Thyroid gland (tissue), 4 donors: ENCODE results near the gene STARD6. TPM values are rescaled to one million over a fixed set of nuclear protein-coding genes. Genes with fewer than 3 reads are reported as not detected.

Source experiments
- DNase-seq, 2 donors: peaks; one replicate each; pipeline ENCODE4 v3.0.0-alpha.2; 2019
- H3K27ac ChIP-seq, 3 donors: fragments of 200-600 bp; sonication (generic); 1 replicate in 2 of 3; 2 replicates in 1 of 3; pipeline ENCODE4 v1.5.1; 2016 to 2019; ENCODE audit warnings: mild to moderate bottlenecking in 1 of 3, moderate library complexity in 1 of 3
- H3K27me3 ChIP-seq: fragments of 200-600 bp; sonication (generic); one replicate; pipeline ENCODE4 v1.5.1; 2019
- H3K36me3 ChIP-seq, 2 donors: fragments of 200-600 bp; sonication (generic); one replicate each; pipeline ENCODE4 v1.5.1; 2016 to 2019
- H3K4me1 ChIP-seq, 2 donors: fragments of 200-600 bp; sonication (generic); one replicate each; pipeline ENCODE4 v1.5.1; 2017 to 2019
- H3K4me3 ChIP-seq, 3 donors: fragments of 200-600 bp; sonication (generic); replicated peaks in 1 of 3; 1 replicate in 2 of 3; 2 replicates in 1 of 3; pipeline ENCODE4 v1.5.1; 2016; ENCODE audit warnings: mild to moderate bottlenecking in 1 of 3
- H3K9me3 ChIP-seq: fragments of 200-600 bp; sonication (generic); one replicate; pipeline ENCODE4 v1.5.1; 2017
- POLR2A ChIP-seq, 2 donors: fragments of 450-650 bp; IDR thresholded peaks; one replicate each; pipeline ENCODE4 v1.6.1; 2017; ENCODE audit warnings: antibody characterized with exemption in 2 of 2, mild to moderate bottlenecking in 2 of 2, moderate library complexity in 1 of 2
- WGBS, 2 donors: methylation state at CpG; one replicate each; pipeline ENCODE4 v1.1.5; 2017; 5-methylcytosine and 5-hydroxymethylcytosine counted together
- intact Hi-C: fragments of 100-400 bp; cut with DNase I; formaldehyde crosslinking; loops from one replicate; pipeline ENCODE4 v1.15.1; 2023
- total RNA-seq, 4 donors: library from RNA; depleted of rRNA; stranded (reverse); fragments of >200 nt; gene quantifications; one replicate each; pipeline ENCODE4 v1.2.3, GENCODE V29; 2016
- TF ChIP-seq, protein P1 (sequence below), 6 experiments: fragments of 200-600 bp in 3 of 6; fragments of 450-650 bp in 3 of 6; sonication (generic) in 3 of 6; IDR thresholded peaks; one replicate each; pipeline ENCODE4 v1.5.1; 2016 to 2019; ENCODE audit warnings: antibody characterized with exemption in 6 of 6, mild to moderate bottlenecking in 2 of 6, inconsistent platforms in 1 of 6, moderate library complexity in 1 of 6

The STARD6 gene
- total RNA-seq, 4 donors from 2014 or later, result not detected

DNA sequence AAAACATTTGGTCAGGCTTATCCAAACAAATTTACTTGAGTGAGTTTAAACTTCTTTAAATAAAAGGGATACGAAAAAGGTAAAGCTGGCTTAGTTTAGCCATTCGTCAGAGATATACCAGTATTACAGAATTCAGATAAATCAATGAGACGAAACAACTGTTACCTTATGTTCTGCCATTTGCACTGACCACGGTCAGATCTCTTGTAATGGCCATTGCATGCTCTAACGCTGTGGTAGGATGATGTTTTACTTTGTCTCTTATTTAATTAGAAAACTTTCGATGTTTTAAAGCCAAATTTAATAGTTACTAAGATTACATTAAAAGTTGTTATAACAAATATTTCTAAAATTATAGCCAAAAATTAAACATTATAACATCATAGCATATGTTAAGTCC, 1.6 kb upstream of the STARD6 start:
- peaks cover 7 to 10% of the 10 kb centered on the region in 2 donors for H3K4me1 ChIP-seq
- intact Hi-C loops, result no loop called here
- H3K4me3 ChIP-seq, result peak overlapping the region in 1 of 3 donors; percentile 71
- no peaks in the 10 kb centered on the region for H3K27me3 ChIP-seq
- H3K36me3 ChIP-seq, result no peaks in the 10 kb centered on the region
- TF ChIP-seq, protein P1, sequence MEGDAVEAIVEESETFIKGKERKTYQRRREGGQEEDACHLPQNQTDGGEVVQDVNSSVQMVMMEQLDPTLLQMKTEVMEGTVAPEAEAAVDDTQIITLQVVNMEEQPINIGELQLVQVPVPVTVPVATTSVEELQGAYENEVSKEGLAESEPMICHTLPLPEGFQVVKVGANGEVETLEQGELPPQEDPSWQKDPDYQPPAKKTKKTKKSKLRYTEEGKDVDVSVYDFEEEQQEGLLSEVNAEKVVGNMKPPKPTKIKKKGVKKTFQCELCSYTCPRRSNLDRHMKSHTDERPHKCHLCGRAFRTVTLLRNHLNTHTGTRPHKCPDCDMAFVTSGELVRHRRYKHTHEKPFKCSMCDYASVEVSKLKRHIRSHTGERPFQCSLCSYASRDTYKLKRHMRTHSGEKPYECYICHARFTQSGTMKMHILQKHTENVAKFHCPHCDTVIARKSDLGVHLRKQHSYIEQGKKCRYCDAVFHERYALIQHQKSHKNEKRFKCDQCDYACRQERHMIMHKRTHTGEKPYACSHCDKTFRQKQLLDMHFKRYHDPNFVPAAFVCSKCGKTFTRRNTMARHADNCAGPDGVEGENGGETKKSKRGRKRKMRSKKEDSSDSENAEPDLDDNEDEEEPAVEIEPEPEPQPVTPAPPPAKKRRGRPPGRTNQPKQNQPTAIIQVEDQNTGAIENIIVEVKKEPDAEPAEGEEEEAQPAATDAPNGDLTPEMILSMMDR (IDR thresholded peaks at IDR 0.05), result no peak
- TF ChIP-seq POLR2A (IDR thresholded peaks at IDR 0.05), result no peak
- DNase-seq, result no peak
- 64 to 74% methylated on average over 6 of the region's 6 CpGs for WGBS, 2 donors
- no peak overlapping the region for H3K27ac ChIP-seq
- H3K9me3 ChIP-seq, result no peaks in the 10 kb centered on the region

DNA sequence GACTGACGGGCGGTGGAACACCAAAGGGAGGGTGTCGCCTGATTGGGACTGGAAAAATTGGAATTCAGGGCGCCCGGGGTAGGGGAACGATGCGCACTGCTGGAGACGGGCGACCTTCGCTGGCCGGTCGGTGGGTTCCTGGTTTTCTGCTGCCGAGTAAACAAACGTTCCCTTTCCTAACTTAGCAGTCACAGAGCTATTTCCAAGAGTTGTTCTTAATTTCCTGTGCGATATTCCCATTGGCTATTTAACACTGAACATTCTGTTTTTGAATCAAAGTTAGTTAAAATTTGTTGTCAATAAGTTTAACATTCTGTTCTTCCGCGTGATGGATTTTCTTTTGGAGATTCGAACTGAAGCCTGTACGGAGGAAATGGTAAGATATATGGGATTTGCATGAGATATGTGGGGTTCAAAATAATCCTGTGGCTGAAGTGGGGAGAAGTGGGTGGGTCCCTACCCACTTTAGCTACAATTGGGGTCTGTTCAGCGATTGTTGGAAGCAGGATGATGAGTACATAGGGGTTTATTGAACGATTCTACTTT, 910 bp upstream of the STARD6 start:
- H3K27ac ChIP-seq, result peak overlapping the region in 1 of 3 donors; percentile 44
- peak overlapping the region; percentile 25 to 71 (median 66) for H3K4me3 ChIP-seq
- TF ChIP-seq, protein P1 (IDR thresholded peaks at IDR 0.05), result no peak
- no peak for TF ChIP-seq POLR2A (IDR thresholded peaks at IDR 0.05)
- H3K9me3 ChIP-seq, result no peaks in the 10 kb centered on the region
- 2 to 3% methylated on average over 21 of the region's 21 CpGs for WGBS, 2 donors
- no peaks in the 10 kb centered on the region for H3K27me3 ChIP-seq
- intact Hi-C loops, result no loop called here
- H3K36me3 ChIP-seq, result no peaks in the 10 kb centered on the region
- H3K4me1 ChIP-seq, result peaks cover 7 to 10% of the 10 kb centered on the region in 2 donors
- peak in 1 of 2 donors; percentile 5 for DNase-seq

DNA sequence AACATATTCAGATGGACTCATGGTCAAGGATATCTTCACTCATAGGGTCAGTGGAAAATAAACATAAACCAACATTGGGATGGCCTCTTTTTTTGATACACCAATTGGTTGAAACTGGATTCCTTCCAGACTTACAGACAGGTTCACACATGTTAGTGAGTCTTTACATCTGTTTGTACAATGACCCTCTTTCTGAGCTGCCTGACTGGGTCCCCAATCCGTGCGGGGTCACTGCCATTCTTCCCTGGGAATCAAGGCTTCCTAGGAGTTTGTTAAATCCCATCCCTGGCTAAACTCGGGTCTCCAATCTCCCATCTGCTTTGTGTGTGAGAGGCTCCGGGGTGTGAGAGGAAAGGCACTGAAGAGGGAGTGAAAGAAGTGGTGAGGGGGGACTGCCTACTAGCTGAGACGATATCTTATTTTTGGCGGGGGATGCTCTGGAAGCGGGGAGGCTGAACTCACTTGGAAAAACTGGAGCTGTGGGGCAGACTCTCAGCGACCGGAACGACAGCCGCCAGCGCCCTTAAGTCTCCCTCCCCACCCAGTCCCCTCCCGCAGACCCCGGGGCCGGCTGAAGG, 487 bp downstream of the STARD6 start:
- TF ChIP-seq, protein P1 (IDR thresholded peaks at IDR 0.05), result no peak
- TF ChIP-seq POLR2A (IDR thresholded peaks at IDR 0.05), result no peak

DNA sequence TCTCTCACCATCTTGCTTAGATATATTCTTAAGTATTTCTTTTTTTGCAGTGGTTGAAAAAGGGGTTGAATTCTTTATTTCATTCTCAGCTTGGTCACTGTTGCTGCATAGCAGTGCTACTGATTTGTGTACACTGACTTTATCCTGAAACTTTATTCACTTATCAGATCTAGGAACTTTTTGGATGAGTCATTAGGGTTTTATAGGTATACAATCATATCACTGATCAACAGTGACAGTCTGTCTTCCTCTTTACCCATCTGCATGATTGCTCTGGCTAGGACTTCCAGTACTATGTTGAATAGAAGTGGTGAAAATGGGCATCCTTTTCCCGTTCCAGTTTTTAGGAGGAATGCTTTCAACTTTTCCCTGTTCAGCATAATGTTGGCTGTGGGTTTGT, 6.5 kb downstream of the STARD6 start:
- no peaks in the 10 kb centered on the region for H3K4me1 ChIP-seq
- no peak for DNase-seq
- TF ChIP-seq, protein P1 (IDR thresholded peaks at IDR 0.05), result no peak
- no peak for TF ChIP-seq POLR2A (IDR thresholded peaks at IDR 0.05)
- H3K36me3 ChIP-seq, result no peaks in the 10 kb centered on the region
- 82 to 97% methylated on average over 1 of the region's 1 CpG for WGBS, 2 donors
- intact Hi-C loops, result no loop called here
- H3K27me3 ChIP-seq, result no peaks in the 10 kb centered on the region
- H3K27ac ChIP-seq, result no peak overlapping the region
- no peak overlapping the region for H3K4me3 ChIP-seq
- no peaks in the 10 kb centered on the region for H3K9me3 ChIP-seq

More for the DNA sequence above, 487 bp downstream of the STARD6 start:
- no peak for DNase-seq
- no peaks in the 10 kb centered on the region for H3K27me3 ChIP-seq
- H3K9me3 ChIP-seq, result no peaks in the 10 kb centered on the region
- WGBS, 2 donors, result 3 to 5% methylated on average over 15 of the region's 15 CpGs
- H3K36me3 ChIP-seq, result no peaks in the 10 kb centered on the region
- intact Hi-C loops, result no loop called here
- H3K4me1 ChIP-seq, result peaks cover 7 to 10% of the 10 kb centered on the region in 2 donors
- peak overlapping the region; percentile 51 to 71 (median 66) for H3K4me3 ChIP-seq
- peak overlapping the region in 1 of 3 donors; percentile 24 for H3K27ac ChIP-seq

DNA sequence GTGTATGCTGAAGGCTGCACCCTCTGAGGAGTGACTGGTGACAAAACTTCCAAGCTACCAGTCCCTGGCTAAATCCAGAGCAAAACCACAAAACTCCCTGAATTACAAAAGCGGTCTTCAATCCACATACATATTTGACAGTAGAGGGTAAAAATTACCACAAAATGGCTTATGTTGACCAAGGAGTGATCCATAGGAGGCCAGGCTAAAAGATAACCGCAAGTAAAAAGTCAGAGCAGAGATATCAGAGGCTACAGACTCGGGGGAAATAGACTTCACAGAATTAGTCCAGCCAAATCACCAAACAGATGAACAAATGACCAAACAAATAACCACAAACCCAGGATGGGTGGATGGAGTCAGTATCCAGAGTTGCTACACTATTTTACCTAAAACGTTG, 19.4 kb downstream of the STARD6 start:
- intact Hi-C loops, result no loop called here
- H3K4me3 ChIP-seq, result no peak overlapping the region
- no peak for TF ChIP-seq POLR2A (IDR thresholded peaks at IDR 0.05)
- TF ChIP-seq, protein P1 (IDR thresholded peaks at IDR 0.05), result no peak
- WGBS, 2 donors, result 92 to 94% methylated on average over 4 of the region's 4 CpGs
- no peak for DNase-seq
- H3K27me3 ChIP-seq, result no peaks in the 10 kb centered on the region
- H3K36me3 ChIP-seq, result no peaks in the 10 kb centered on the region
- no peaks in the 10 kb centered on the region for H3K9me3 ChIP-seq
- H3K27ac ChIP-seq, result no peak overlapping the region
- H3K4me1 ChIP-seq, result no peaks in the 10 kb centered on the region
